Neuron (in vitro differentiated cells): ENCODE data around the gene ACLY.

ENCODE experiments used
- H2AFZ ChIP-seq: one replicate; pipeline ENCODE4 v1.6.1; 2013; ENCODE audit warnings: low read depth, mild to moderate bottlenecking, inconsistent platforms, low read length, moderate library complexity
- H3K27me3 ChIP-seq: one replicate; pipeline ENCODE4 v1.6.1; 2013; ENCODE audit warnings: low read length; ENCODE audit not compliant: insufficient read depth
- H3K36me3 ChIP-seq: one replicate; pipeline ENCODE4 v1.6.1; 2013; ENCODE audit warnings: low read length; ENCODE audit not compliant: insufficient read depth
- H3K4me1 ChIP-seq: one replicate; pipeline ENCODE4 v1.6.1; 2013; ENCODE audit warnings: low read length; ENCODE audit not compliant: insufficient read depth
- H3K4me3 ChIP-seq: 2 replicates; pipeline ENCODE4 v1.5.1; 2013; ENCODE audit warnings: mild to moderate bottlenecking, low read length, moderate library complexity
- H3K9me3 ChIP-seq: one replicate; pipeline ENCODE4 v1.6.1; 2013; ENCODE audit warnings: low read length

Gene ACLY

DNA sequence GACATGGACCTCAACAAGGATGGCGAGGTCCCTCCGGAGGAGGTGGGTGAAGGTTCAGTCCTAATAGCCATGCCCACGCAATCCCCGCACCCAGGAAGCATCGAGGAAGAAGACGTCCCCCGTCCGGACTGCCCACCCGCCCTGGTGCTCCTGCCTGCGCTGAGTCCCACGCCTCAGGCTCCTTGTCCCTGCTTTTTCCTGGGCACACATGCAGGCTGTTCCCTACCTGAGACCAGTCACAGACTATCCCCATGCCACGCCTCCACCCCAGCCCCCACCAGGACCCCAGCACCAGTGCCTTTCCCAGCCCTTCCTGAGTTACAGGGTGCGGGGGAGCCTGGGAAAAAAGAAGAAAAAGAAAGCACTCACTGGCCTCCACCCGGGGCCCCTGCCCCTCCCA, 97.0 kb downstream of the ACLY start:
- peaks cover 46% of the 10 kb centered on the region for H3K36me3 ChIP-seq
- no peaks in the 10 kb centered on the region for H3K27me3 ChIP-seq
- no peak overlapping the region for H2AFZ ChIP-seq
- H3K9me3 ChIP-seq: no peaks in the 10 kb centered on the region
- peaks cover 8% of the 10 kb centered on the region for H3K4me1 ChIP-seq
- no peak overlapping the region for H3K4me3 ChIP-seq

DNA sequence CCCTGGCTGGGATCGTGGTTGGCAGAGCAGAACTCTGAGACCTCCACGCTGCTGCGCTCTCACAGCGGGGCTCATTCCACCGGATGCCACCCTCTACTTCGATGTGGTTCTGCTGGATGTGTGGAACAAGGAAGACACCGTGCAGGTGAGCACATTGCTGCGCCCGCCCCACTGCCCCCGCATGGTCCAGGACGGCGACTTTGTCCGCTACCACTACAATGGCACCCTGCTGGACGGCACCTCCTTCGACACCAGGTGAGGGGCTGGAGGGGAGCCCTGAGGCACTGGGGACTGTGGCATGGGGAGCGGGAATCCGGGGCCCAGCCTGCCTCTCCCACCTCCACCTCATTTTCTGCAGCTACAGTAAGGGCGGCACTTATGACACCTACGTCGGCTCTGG, 100.7 kb downstream of the ACLY start:
- no peaks in the 10 kb centered on the region for H3K27me3 ChIP-seq
- peaks cover 18% of the 10 kb centered on the region for H3K4me1 ChIP-seq
- peaks cover 30% of the 10 kb centered on the region for H3K36me3 ChIP-seq
- H3K9me3 ChIP-seq: no peaks in the 10 kb centered on the region
- H3K4me3 ChIP-seq: no peak overlapping the region
- H2AFZ ChIP-seq: no peak overlapping the region
